ENCODE results near the gene CFAP77. TPM values are rescaled to one million over a fixed set of nuclear protein-coding genes. Genes with fewer than 3 reads are reported as not detected.

The CFAP77 gene
- total and polyA plus RNA-seq, 2 of the 13 experiments (the other 11 are each of a cell fraction or from before 2014, with no cell fraction given) = not detected

DNA sequence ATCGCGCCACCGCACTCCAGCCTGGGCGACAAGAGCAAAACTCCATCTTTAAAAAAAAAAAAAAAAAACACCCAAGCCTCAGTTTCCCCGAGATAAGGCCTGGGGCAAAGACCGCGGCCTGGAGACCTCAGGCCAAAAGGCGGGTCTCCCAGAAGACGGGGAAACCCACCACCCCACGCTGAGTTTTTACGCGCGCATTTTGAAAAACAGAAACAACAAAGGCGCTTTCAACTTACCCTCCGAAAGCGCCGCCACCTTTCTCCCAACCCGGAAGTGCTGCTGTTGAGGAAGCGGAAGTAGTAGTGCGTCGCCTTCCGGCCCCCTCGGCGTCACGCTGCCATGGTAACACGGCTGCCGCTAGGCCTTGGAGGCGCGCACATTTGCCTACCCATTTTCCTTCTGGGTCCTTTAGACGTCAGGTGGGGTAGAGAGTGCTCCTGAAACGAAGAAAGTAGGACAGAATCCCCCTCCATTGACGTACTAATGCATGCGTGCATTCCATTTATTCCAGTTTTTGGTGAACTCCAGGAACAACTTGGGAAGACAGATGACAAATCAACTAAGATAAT, 3.4 kb upstream of the CFAP77 start, which contains the start of gene TTF1 (continued):
- TF ChIP-seq ZNF224 (CRISPR knock-in tag; IDR thresholded peaks at IDR 0.05) (0 out of 2 replicates have a peak, but pooled peaks have one; percentile 25), SAFB2 (CRISPR knock-in tag; IDR thresholded peaks at IDR 0.05; ENCODE audit: borderline replicate concordance, low read depth) (no peak), PLRG1 (conservative IDR thresholded peaks at IDR 0.05) (no peak), ZNF782 (CRISPR knock-in tag; IDR thresholded peaks at IDR 0.05; ENCODE audit: borderline replicate concordance) (no peak), IKZF1 (IDR thresholded peaks at IDR 0.05) (no peak), TOE1 (CRISPR knock-in tag; IDR thresholded peaks at IDR 0.05) (no peak), ARNT (IDR thresholded peaks at IDR 0.05) (no peak), HNRNPLL (IDR thresholded peaks at IDR 0.05; ENCODE audit: low read depth, low read length, poor library complexity, severe bottlenecking) (no peak)
- TF ChIP-seq, protein P1, sequence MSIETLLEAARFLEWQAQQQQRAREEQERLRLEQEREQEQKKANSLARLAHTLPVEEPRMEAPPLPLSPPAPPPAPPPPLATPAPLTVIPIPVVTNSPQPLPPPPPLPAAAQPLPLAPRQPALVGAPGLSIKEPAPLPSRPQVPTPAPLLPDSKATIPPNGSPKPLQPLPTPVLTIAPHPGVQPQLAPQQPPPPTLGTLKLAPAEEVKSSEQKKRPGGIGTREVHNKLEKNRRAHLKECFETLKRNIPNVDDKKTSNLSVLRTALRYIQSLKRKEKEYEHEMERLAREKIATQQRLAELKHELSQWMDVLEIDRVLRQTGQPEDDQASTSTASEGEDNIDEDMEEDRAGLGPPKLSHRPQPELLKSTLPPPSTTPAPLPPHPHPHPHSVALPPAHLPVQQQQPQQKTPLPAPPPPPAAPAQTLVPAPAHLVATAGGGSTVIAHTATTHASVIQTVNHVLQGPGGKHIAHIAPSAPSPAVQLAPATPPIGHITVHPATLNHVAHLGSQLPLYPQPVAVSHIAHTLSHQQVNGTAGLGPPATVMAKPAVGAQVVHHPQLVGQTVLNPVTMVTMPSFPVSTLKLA (IDR thresholded peaks at IDR 0.05) = peak; percentile 43; the same call in 1 of the 2 replicates
- TF ChIP-seq, protein P2, sequence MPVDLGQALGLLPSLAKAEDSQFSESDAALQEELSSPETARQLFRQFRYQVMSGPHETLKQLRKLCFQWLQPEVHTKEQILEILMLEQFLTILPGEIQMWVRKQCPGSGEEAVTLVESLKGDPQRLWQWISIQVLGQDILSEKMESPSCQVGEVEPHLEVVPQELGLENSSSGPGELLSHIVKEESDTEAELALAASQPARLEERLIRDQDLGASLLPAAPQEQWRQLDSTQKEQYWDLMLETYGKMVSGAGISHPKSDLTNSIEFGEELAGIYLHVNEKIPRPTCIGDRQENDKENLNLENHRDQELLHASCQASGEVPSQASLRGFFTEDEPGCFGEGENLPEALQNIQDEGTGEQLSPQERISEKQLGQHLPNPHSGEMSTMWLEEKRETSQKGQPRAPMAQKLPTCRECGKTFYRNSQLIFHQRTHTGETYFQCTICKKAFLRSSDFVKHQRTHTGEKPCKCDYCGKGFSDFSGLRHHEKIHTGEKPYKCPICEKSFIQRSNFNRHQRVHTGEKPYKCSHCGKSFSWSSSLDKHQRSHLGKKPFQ (CRISPR knock-in tag; IDR thresholded peaks at IDR 0.05; ENCODE audit: insufficient replicate concordance) = no peak
- TF ChIP-seq, protein P3, sequence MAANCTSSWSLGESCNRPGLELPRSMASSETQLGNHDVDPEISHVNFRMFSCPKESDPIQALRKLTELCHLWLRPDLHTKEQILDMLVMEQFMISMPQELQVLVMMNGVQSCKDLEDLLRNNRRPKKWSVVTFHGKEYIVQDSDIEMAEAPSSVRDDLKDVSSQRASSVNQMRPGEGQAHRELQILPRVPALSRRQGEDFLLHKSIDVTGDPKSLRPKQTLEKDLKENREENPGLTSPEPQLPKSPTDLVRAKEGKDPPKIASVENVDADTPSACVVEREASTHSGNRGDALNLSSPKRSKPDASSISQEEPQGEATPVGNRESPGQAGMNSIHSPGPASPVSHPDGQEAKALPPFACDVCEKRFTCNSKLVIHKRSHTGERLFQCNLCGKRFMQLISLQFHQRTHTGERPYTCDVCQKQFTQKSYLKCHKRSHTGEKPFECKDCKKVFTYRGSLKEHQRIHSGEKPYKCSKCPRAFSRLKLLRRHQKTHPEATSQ (CRISPR knock-in tag; IDR thresholded peaks at IDR 0.05; ENCODE audit: borderline replicate concordance) = no peak
- TF ChIP-seq, protein P4, sequence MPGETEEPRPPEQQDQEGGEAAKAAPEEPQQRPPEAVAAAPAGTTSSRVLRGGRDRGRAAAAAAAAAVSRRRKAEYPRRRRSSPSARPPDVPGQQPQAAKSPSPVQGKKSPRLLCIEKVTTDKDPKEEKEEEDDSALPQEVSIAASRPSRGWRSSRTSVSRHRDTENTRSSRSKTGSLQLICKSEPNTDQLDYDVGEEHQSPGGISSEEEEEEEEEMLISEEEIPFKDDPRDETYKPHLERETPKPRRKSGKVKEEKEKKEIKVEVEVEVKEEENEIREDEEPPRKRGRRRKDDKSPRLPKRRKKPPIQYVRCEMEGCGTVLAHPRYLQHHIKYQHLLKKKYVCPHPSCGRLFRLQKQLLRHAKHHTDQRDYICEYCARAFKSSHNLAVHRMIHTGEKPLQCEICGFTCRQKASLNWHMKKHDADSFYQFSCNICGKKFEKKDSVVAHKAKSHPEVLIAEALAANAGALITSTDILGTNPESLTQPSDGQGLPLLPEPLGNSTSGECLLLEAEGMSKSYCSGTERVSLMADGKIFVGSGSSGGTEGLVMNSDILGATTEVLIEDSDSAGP (CRISPR knock-in tag; IDR thresholded peaks at IDR 0.05; ENCODE audit: borderline replicate concordance) = peak; percentile 50; the same call in 1 of the 2 replicates
- TF ChIP-seq, protein P5, sequence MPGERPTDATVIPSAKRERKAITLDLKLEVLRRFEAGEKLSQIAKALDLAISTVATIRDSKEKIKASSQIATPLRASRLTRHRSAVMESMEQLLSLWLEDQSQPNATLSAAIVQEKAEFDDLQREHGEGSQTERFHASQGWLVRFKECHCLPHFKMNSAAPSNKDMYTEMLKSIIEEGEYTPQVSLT (CRISPR knock-in tag; IDR thresholded peaks at IDR 0.05; ENCODE audit: borderline replicate concordance, low read depth) = no peak
- TF ChIP-seq, protein P6, sequence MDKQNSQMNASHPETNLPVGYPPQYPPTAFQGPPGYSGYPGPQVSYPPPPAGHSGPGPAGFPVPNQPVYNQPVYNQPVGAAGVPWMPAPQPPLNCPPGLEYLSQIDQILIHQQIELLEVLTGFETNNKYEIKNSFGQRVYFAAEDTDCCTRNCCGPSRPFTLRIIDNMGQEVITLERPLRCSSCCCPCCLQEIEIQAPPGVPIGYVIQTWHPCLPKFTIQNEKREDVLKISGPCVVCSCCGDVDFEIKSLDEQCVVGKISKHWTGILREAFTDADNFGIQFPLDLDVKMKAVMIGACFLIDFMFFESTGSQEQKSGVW (CRISPR knock-in tag; IDR thresholded peaks at IDR 0.05; ENCODE audit: borderline replicate concordance) = no peak
- TF ChIP-seq, protein P7, sequence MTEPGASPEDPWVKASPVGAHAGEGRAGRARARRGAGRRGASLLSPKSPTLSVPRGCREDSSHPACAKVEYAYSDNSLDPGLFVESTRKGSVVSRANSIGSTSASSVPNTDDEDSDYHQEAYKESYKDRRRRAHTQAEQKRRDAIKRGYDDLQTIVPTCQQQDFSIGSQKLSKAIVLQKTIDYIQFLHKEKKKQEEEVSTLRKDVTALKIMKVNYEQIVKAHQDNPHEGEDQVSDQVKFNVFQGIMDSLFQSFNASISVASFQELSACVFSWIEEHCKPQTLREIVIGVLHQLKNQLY (CRISPR knock-in tag; IDR thresholded peaks at IDR 0.05) = no peak
